Measurements from ENCODE around the gene WHRN. TPM values are rescaled to one million over a fixed set of nuclear protein-coding genes. Genes with fewer than 3 reads are reported as not detected.

Gene WHRN
- total and polyA plus RNA-seq, 2 experiments from 2014 or later, result 8.3 to 8.9 TPM

DNA sequence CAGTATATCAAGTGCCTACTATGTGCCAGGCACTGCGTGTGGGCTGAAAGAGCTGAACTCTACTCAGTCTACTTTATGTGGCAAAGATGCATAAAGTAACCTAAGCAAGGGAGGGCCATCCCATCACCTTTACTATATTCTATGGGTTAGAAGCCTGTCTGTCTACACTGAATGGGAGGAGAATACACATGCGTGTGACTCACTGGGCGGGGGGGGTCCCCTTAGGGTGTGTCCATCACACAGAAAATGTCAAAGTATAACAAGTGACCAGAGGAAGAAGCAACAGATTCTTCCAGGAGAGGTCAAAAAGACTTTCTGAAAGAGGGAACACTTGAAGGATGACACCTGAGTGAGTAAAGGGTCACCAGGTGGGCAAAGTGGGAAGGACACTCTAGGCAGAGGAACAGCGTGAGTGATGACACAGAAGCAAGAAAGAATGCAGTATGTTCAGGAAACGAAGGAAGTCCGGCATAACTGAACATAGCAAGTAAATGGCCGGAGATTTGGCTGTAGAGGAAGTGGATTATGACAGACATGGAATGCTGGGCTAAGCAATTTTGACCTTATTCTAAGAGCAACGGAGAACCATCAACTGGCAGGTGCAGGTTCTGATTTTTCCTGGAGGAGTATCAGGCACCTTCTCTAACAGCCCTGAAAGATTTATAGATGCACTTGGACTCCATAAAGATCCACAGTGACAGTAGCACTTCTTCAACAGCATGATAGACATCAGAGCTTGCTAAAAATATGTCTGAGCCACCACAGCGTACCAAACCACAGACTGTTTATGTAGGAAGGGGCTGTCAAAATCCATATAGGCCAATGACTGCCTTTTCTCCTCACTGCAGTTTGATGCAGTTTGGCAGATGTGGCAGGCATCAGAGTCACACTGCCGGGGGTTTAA lies 8.0 kb upstream of the WHRN start:
- H3K9me2 ChIP-seq (ENCODE audit: insufficient read depth), result no peaks in the 10 kb centered on the region
- DNase-seq (ENCODE audit: low spot score) (no peak), ATAC-seq (no peak)
- Mint-ChIP-seq H3K27me3 (ENCODE audit: insufficient read depth, low read depth, poor library complexity) (peaks cover 5% of the 10 kb centered on the region), H3K9me3 (no peaks in the 10 kb centered on the region), H3K27ac (no peak overlapping the region), H3K4me1 (peaks cover 13% of the 10 kb centered on the region; the same call in 2 of the 3 replicates), H3K4me3 (no peak overlapping the region), H3K36me3 (ENCODE audit: low read depth) (no peaks in the 10 kb centered on the region)
- H3F3A ChIP-seq (replicated peaks; ENCODE audit: low read depth), result no peaks in the 10 kb centered on the region
- H3K27me3 ChIP-seq (ENCODE audit: insufficient read depth), result no peaks in the 10 kb centered on the region
- no peak overlapping the region for H3K27ac ChIP-seq (ENCODE audit: low read depth)
- H2AFZ ChIP-seq, result no peak overlapping the region
- H4K20me1 ChIP-seq (replicated peaks; ENCODE audit: insufficient read depth), result no peaks in the 10 kb centered on the region
- peaks cover 12% of the 10 kb centered on the region; the same call in 1 of the 2 replicates for H3K4me1 ChIP-seq (ENCODE audit: insufficient read depth)
- no peaks in the 10 kb centered on the region for H3K79me2 ChIP-seq (replicated peaks; ENCODE audit: insufficient read depth)
- TF ChIP-seq CREB1 (CRISPR knock-in tag; IDR thresholded peaks at IDR 0.05; ENCODE audit: low read depth), result no peak
- TF ChIP-seq, protein P1, sequence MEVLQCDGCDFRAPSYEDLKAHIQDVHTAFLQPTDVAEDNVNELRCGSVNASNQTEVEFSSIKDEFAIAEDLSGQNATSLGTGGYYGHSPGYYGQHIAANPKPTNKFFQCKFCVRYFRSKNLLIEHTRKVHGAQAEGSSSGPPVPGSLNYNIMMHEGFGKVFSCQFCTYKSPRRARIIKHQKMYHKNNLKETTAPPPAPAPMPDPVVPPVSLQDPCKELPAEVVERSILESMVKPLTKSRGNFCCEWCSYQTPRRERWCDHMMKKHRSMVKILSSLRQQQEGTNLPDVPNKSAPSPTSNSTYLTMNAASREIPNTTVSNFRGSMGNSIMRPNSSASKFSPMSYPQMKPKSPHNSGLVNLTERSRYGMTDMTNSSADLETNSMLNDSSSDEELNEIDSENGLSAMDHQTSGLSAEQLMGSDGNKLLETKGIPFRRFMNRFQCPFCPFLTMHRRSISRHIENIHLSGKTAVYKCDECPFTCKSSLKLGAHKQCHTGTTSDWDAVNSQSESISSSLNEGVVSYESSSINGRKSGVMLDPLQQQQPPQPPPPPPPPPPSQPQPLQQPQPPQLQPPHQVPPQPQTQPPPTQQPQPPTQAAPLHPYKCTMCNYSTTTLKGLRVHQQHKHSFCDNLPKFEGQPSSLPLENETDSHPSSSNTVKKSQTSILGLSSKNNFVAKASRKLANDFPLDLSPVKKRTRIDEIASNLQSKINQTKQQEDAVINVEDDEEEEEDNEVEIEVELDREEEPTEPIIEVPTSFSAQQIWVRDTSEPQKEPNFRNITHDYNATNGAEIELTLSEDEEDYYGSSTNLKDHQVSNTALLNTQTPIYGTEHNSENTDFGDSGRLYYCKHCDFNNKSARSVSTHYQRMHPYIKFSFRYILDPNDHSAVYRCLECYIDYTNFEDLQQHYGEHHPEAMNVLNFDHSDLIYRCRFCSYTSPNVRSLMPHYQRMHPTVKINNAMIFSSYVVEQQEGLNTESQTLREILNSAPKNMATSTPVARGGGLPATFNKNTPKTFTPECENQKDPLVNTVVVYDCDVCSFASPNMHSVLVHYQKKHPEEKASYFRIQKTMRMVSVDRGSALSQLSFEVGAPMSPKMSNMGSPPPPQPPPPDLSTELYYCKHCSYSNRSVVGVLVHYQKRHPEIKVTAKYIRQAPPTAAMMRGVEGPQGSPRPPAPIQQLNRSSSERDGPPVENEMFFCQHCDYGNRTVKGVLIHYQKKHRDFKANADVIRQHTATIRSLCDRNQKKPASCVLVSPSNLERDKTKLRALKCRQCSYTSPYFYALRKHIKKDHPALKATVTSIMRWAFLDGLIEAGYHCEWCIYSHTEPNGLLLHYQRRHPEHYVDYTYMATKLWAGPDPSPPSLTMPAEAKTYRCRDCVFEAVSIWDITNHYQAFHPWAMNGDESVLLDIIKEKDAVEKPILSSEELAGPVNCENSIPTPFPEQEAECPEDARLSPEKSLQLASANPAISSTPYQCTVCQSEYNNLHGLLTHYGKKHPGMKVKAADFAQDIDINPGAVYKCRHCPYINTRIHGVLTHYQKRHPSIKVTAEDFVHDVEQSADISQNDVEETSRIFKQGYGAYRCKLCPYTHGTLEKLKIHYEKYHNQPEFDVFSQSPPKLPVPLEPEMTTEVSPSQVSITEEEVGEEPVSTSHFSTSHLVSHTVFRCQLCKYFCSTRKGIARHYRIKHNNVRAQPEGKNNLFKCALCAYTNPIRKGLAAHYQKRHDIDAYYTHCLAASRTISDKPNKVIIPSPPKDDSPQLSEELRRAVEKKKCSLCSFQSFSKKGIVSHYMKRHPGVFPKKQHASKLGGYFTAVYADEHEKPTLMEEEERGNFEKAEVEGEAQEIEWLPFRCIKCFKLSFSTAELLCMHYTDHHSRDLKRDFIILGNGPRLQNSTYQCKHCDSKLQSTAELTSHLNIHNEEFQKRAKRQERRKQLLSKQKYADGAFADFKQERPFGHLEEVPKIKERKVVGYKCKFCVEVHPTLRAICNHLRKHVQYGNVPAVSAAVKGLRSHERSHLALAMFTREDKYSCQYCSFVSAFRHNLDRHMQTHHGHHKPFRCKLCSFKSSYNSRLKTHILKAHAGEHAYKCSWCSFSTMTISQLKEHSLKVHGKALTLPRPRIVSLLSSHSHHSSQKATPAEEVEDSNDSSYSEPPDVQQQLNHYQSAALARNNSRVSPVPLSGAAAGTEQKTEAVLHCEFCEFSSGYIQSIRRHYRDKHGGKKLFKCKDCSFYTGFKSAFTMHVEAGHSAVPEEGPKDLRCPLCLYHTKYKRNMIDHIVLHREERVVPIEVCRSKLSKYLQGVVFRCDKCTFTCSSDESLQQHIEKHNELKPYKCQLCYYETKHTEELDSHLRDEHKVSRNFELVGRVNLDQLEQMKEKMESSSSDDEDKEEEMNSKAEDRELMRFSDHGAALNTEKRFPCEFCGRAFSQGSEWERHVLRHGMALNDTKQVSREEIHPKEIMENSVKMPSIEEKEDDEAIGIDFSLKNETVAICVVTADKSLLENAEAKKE (CRISPR knock-in tag; IDR thresholded peaks at IDR 0.05), result no peak
- TF ChIP-seq EZH2phosphoT487 (IDR thresholded peaks at IDR 0.05; ENCODE audit: unreplicated experiment), result no peak
- TF ChIP-seq, protein P2, sequence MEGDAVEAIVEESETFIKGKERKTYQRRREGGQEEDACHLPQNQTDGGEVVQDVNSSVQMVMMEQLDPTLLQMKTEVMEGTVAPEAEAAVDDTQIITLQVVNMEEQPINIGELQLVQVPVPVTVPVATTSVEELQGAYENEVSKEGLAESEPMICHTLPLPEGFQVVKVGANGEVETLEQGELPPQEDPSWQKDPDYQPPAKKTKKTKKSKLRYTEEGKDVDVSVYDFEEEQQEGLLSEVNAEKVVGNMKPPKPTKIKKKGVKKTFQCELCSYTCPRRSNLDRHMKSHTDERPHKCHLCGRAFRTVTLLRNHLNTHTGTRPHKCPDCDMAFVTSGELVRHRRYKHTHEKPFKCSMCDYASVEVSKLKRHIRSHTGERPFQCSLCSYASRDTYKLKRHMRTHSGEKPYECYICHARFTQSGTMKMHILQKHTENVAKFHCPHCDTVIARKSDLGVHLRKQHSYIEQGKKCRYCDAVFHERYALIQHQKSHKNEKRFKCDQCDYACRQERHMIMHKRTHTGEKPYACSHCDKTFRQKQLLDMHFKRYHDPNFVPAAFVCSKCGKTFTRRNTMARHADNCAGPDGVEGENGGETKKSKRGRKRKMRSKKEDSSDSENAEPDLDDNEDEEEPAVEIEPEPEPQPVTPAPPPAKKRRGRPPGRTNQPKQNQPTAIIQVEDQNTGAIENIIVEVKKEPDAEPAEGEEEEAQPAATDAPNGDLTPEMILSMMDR (conservative IDR thresholded peaks at IDR 0.05; ENCODE audit: low read depth in 2 of 2), result no peak
- TF ChIP-seq, protein P3, sequence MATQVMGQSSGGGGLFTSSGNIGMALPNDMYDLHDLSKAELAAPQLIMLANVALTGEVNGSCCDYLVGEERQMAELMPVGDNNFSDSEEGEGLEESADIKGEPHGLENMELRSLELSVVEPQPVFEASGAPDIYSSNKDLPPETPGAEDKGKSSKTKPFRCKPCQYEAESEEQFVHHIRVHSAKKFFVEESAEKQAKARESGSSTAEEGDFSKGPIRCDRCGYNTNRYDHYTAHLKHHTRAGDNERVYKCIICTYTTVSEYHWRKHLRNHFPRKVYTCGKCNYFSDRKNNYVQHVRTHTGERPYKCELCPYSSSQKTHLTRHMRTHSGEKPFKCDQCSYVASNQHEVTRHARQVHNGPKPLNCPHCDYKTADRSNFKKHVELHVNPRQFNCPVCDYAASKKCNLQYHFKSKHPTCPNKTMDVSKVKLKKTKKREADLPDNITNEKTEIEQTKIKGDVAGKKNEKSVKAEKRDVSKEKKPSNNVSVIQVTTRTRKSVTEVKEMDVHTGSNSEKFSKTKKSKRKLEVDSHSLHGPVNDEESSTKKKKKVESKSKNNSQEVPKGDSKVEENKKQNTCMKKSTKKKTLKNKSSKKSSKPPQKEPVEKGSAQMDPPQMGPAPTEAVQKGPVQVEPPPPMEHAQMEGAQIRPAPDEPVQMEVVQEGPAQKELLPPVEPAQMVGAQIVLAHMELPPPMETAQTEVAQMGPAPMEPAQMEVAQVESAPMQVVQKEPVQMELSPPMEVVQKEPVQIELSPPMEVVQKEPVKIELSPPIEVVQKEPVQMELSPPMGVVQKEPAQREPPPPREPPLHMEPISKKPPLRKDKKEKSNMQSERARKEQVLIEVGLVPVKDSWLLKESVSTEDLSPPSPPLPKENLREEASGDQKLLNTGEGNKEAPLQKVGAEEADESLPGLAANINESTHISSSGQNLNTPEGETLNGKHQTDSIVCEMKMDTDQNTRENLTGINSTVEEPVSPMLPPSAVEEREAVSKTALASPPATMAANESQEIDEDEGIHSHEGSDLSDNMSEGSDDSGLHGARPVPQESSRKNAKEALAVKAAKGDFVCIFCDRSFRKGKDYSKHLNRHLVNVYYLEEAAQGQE (IDR thresholded peaks at IDR 0.05; ENCODE audit: unreplicated experiment), result no peak
- no peak for TF ChIP-seq ZNF331 (CRISPR knock-in tag; IDR thresholded peaks at IDR 0.05; ENCODE audit: low read depth)
- TF ChIP-seq POLR2AphosphoS5 (IDR thresholded peaks at IDR 0.05; ENCODE audit: low read depth), result no peak
- TF ChIP-seq NANOG (IDR thresholded peaks at IDR 0.05; ENCODE audit: borderline replicate concordance), result no peak
- H3K4me2 ChIP-seq, result no peak overlapping the region
- H3K4me3 ChIP-seq, result no peak overlapping the region
- H3K36me3 ChIP-seq (ENCODE audit: insufficient read depth), result no peaks in the 10 kb centered on the region

Data from GM23338 (cell line).